Measurements from ENCODE around the gene GRM8. TPM values are rescaled to one million over a fixed set of nuclear protein-coding genes. Genes with fewer than 3 reads are reported as not detected.
A peak's percentile ranks its signal among the peaks of the same experiment; 100 is the strongest.
"Not testable (repeated sequence)": the region's sequence is repeated elsewhere in the genome, so short reads cannot be mapped to it uniquely, and the experiment has no call there.

Gene GRM8
- total and polyA plus RNA-seq, 9 of the 15 experiments (the other 6 are each of a cell fraction or from before 2014, with no cell fraction given): 0.13 TPM; not detected in 7

GRCh38 chr7:126668762-126669161 is 584.0 kb downstream of the GRM8 start:
- H3K9me1 ChIP-seq (ENCODE audit: control insufficient read depth, insufficient read depth, low read length); H3K9me3 ChIP-seq (replicated peaks; ENCODE audit: control insufficient read depth, insufficient read depth, low read depth, low read length); H3K36me3 ChIP-seq (ENCODE audit: control insufficient read depth, insufficient read depth, low read length); CTCF ChIA-PET (ENCODE audit: low intra/inter-chr PET ratio); in situ Hi-C loops (cut with MboI); DNase-seq (ENCODE audit: extremely low read depth in 1 of 4, low spot score in 3 of 4); H3K27me3 ChIP-seq (ENCODE audit: control insufficient read depth in 2 of 2, insufficient read depth in 2 of 2, low read length in 2 of 2); ATAC-seq; H4K20me1 ChIP-seq (replicated peaks; ENCODE audit: control insufficient read depth, insufficient read depth, low read length); FAIRE-seq; BruUV-seq (replicated peaks); TF ChIP-seq ATF3 (CRISPR knock-in tag; conservative IDR thresholded peaks at IDR 0.05); PBX2 (CRISPR knock-in tag; IDR thresholded peaks at IDR 0.05; ENCODE audit: low read depth); CEBPG (tag; conservative IDR thresholded peaks at IDR 0.05 in 1 of 2, IDR thresholded peaks at IDR 0.05 in 1 of 2): not testable (repeated sequence)
- 41% methylated on average over 1 of the region's 1 CpG for WGBS (ENCODE audit: insufficient coverage, low coverage, missing lambda C conversion rate)
- Histone ChIP-seq H2AFZ (ENCODE audit: low read depth, low read length) (peak overlapping the region; percentile 100), H3K9ac (ENCODE audit: insufficient read depth in 1 of 2, low read depth in 2 of 2, low read length in 2 of 2) (peak overlapping the region in 1 of 2 experiments; percentile 86; a peak in 3 of 4 replicates), H3K4me3 (peak overlapping the region; percentile 62), H3K4me2 (ENCODE audit: insufficient read depth, low read length) (peak overlapping the region; percentile 97), H3K27ac (ENCODE audit: extremely low read depth, low read depth, low read length) (peak overlapping the region; percentile 76; the same call in 2 of the 3 replicates), H3K4me1 (replicated peaks in 1 of 2; ENCODE audit: control insufficient read depth in 2 of 2, insufficient read depth in 2 of 2, low read length in 2 of 2) (peaks cover 3 to 10% of the 10 kb centered on the region in 2 experiments; a peak in 4 of 5 replicates), H3K79me2 (ENCODE audit: control insufficient read depth, insufficient read depth, low read length) (peaks cover 18% of the 10 kb centered on the region)
- intact Hi-C loops (cut with micrococcal nuclease): loop anchor here (1.0 kb wide), 1 partner anchor 33 kb away; no protein-coding TSS in a partner anchor
- POLR2A ChIA-PET: interaction anchor here (0.6 to 1.6 kb wide), 2 partner anchors 23 to 32 kb away, joined by 3 read pairs; no protein-coding TSS in a partner anchor
- peak; percentile 68 for TF ChIP-seq SMARCA5 (IDR thresholded peaks at IDR 0.05)
- peak; percentile 69 for TF ChIP-seq ATF3 (IDR thresholded peaks at IDR 0.05)
- peak; percentile 70; the same call in 1 of the 2 replicates for TF ChIP-seq BCOR (IDR thresholded peaks at IDR 0.05)
- TF ChIP-seq ATF7 (IDR thresholded peaks at IDR 0.05): peak; percentile 68; the same call in 1 of the 2 replicates
- TF ChIP-seq MEIS2 (IDR thresholded peaks at IDR 0.05; ENCODE audit: partially characterized antibody): peak; percentile 77
- 0 out of 2 replicates have a peak, but pooled peaks have one; percentile 38 for TF ChIP-seq ZKSCAN8 (CRISPR knock-in tag; IDR thresholded peaks at IDR 0.05)
- TF ChIP-seq RBM25 (IDR thresholded peaks at IDR 0.05; ENCODE audit: low read depth, low read length, severe bottlenecking): peak; percentile 37
- TF ChIP-seq CHAMP1 (IDR thresholded peaks at IDR 0.05): 0 out of 2 replicates have a peak, but pooled peaks have one; percentile 56
- peak; percentile 67 for TF ChIP-seq NFIC (IDR thresholded peaks at IDR 0.05)
- TF ChIP-seq PBX2 (tag; conservative IDR thresholded peaks at IDR 0.05; ENCODE audit: low read depth): peak; percentile 56
- TF ChIP-seq ZNF146 (CRISPR knock-in tag; IDR thresholded peaks at IDR 0.05; ENCODE audit: unreplicated experiment): peak; percentile 99
- peak; percentile 54 to 59; a peak in 3 of 4 replicates for TF ChIP-seq KDM1A (IDR thresholded peaks at IDR 0.05)
- peak; percentile 63 for TF ChIP-seq CEBPG (CRISPR knock-in tag; IDR thresholded peaks at IDR 0.05)

All from K562 (cell line).